ENCODE results near the gene AMPD3.

GRCh38 chr11:10461276-10461790, 6.3 kb downstream of the AMPD3 start:
- TF ChIP-seq CTCF (optimal IDR thresholded peaks at IDR 0.05 in 1 of 3, IDR thresholded peaks at IDR 0.05 in 1 of 3, conservative IDR thresholded peaks at IDR 0.05 in 1 of 3; ENCODE audit: extremely low read depth in 1 of 3, insufficient read depth in 2 of 3, low read length in 3 of 3) (no peak), EZH2 (IDR thresholded peaks at IDR 0.05; ENCODE audit: low read length) (no peak)

Measured in keratinocyte (primary cell).